GM12878 (cell line): Measurements from ENCODE around the gene PPM1N. TPM values are rescaled to one million over a fixed set of nuclear protein-coding genes. Genes with fewer than 3 reads are reported as not detected.

Experiments
- ATAC-seq: fragments of 200-7000 bp; cut with Tn5 transposase; 3 replicates; pipeline ENCODE4 v1.9.1; 2020; ENCODE audit warnings: mild to moderate bottlenecking, moderate library complexity
- BruUV-seq: library from RNA; stranded (reverse); fragments of 400-500 nt; replicated peaks from 2 replicates; lab custom pipeline; 2021; lab: Mats Ljungman, UMichigan
- CTCF ChIA-PET: fragments of 300-600 bp; sonication (Branson Sonifier 250); formaldehyde crosslinking; extraction: SDS; loops from one replicate; lab custom pipeline; 2021; ENCODE audit warnings: inconsistent platforms; lab: Yijun Ruan, JAX
- POLR2A ChIA-PET: fragments of 350-600 bp; formaldehyde crosslinking; extraction: SDS; loops from one replicate; lab custom pipeline; 2021; ENCODE audit warnings: inconsistent platforms; lab: Charles Lee
- RAD21 ChIA-PET: fragments of 300-600 bp; sonication (Branson Sonifier 250); formaldehyde crosslinking; loops from one replicate; lab custom pipeline; 2023; ENCODE audit warnings: antibody characterized with exemption; ENCODE audit not compliant: unreplicated experiment; lab: Charles Lee
- SMC1A ChIA-PET: fragments of 300-600 bp; sonication (Branson Sonifier 250); formaldehyde crosslinking; loops from one replicate; lab custom pipeline; 2023; ENCODE audit not compliant: unreplicated experiment, uncharacterized antibody; lab: Charles Lee
- DNase-seq: peaks from one replicate; pipeline ENCODE4 v3.0.0-alpha.2; 2011; ENCODE audit warnings: low read depth, low spot score
- FAIRE-seq: peaks from 3 replicates; lab custom pipeline; 2011; peaks lifted over from hg19 to GRCh38; lab: Jason Lieb, UNC
- H2AFZ ChIP-seq: 2 replicates; pipeline ENCODE4 v1.6.0; 2011; ENCODE audit warnings: low read depth, low read length, control low read depth; ENCODE audit not compliant: control insufficient read depth
- H3K27ac ChIP-seq: 2 replicates; pipeline ENCODE4 v1.5.1; 2011; ENCODE audit warnings: control low read depth; ENCODE audit not compliant: control insufficient read depth, insufficient read depth
- H3K27me3 ChIP-seq, 2 experiments: replicated peaks in 1 of 2; 2 replicates each; pipeline versions ENCODE4 v1.6.0 to v1.6.1; 2011; ENCODE audit warnings: low read length in 1 of 2; ENCODE audit not compliant: control insufficient read depth in 2 of 2, insufficient read depth in 2 of 2
- H3K36me3 ChIP-seq, 2 experiments: 2 replicates each; pipeline ENCODE4 v1.5.1; 2011; ENCODE audit warnings: low read length in 1 of 2; ENCODE audit not compliant: control insufficient read depth in 2 of 2, insufficient read depth in 2 of 2
- H3K4me1 ChIP-seq: 2 replicates; pipeline ENCODE4 v1.6.1; 2011; ENCODE audit warnings: mild to moderate bottlenecking, low read length, moderate library complexity, mixed read lengths; ENCODE audit not compliant: control insufficient read depth, insufficient read depth
- H3K4me2 ChIP-seq: 2 replicates; pipeline ENCODE4 v1.6.0; 2011; ENCODE audit warnings: control low read depth; ENCODE audit not compliant: control insufficient read depth, insufficient read depth
- H3K4me3 ChIP-seq: fragments of 200-600 bp; sonication (generic); 2 replicates; pipeline ENCODE4 v1.5.1; 2016
- H3K79me2 ChIP-seq: 2 replicates; pipeline ENCODE4 v1.6.0; 2011; ENCODE audit warnings: low read length; ENCODE audit not compliant: control insufficient read depth, insufficient read depth
- H3K9ac ChIP-seq: 2 replicates; pipeline ENCODE4 v1.8.0; 2011; ENCODE audit warnings: low read length, control low read depth, mixed read lengths; ENCODE audit not compliant: control insufficient read depth, insufficient read depth
- H3K9me3 ChIP-seq: replicated peaks from 3 replicates; pipeline ENCODE4 v1.5.1; 2011; ENCODE audit warnings: mild to moderate bottlenecking, low read length; ENCODE audit not compliant: control insufficient read depth, insufficient read depth
- H4K20me1 ChIP-seq: 2 replicates; pipeline ENCODE4 v1.6.0; 2011; ENCODE audit not compliant: control insufficient read depth, insufficient read depth
- IKZF1 ChIP-seq: fragments of 450-650 bp; conservative IDR thresholded peaks from 2 replicates; pipeline ENCODE4 v1.6.1; 2017; ENCODE audit warnings: antibody characterized with exemption, mild to moderate bottlenecking
- IRF4 ChIP-seq: IDR thresholded peaks from 2 replicates; pipeline ENCODE4 v1.6.1; 2011; ENCODE audit warnings: low read depth, low read length
- MTA2 ChIP-seq: fragments of 450-650 bp; IDR thresholded peaks from 2 replicates; pipeline ENCODE4 v1.6.1; 2016; ENCODE audit warnings: low read depth, mild to moderate bottlenecking, moderate library complexity
- NFYA ChIP-seq: IDR thresholded peaks from 2 replicates; pipeline ENCODE4 v1.6.1; 2011; ENCODE audit warnings: low read depth, mild to moderate bottlenecking, low read length, improper control_type of control experiment, borderline replicate concordance
- SP1 ChIP-seq: IDR thresholded peaks from one replicate; pipeline ENCODE4 v1.6.1; 2011; ENCODE audit warnings: low read depth, low read length
- WGBS: methylation state at CpG from one replicate; pipeline ENCODE4 v1.1.6; 2016; ENCODE audit warnings: low lambda C conversion rate; ENCODE audit not compliant: insufficient replicate concordance, insufficient coverage; ENCODE audit errors: missing lambda C conversion rate; 5-methylcytosine and 5-hydroxymethylcytosine counted together
- in situ Hi-C: fragments of 300-500 bp; cut with MboI; formaldehyde crosslinking; loops from 9 replicates; pipeline ENCODE4 v1.14.3; 2018; ENCODE audit warnings: mixed read lengths
- intact Hi-C: fragments of 100-400 bp; cut with micrococcal nuclease; formaldehyde crosslinking; loops from one replicate; pipeline ENCODE4 v1.14.2; 2022; ENCODE audit not compliant: unreplicated experiment
- polyA plus RNA-seq, 11 experiments: library from polyadenylated mRNA; depleted of rRNA in 4 of 11; unstranded in 6 of 11; stranded (reverse) in 5 of 11; fragments of >200 nt; fragmentation: Nextera tagmentation in 4 of 11; fragmentation: Illumina TruSeq in 1 of 11; extraction: Ambion mirVana in 4 of 11; extraction: Trizol in 1 of 11; gene quantifications; 1 replicate in 1 of 11; 2 replicates in 10 of 11; pipeline versions ENCODE4 v1.2.1 to v1.2.3, GENCODE V29; 2011 to 2016; ENCODE audit warnings: inconsistent platforms in 2 of 11, missing spikeins in 2 of 11, low read depth in 1 of 11
- total RNA-seq, 4 experiments: library from RNA; depleted of rRNA in 3 of 4; stranded (reverse); fragments of >200 nt in 3 of 4; fragmentation: Illumina TruSeq in 1 of 4; extraction: Trizol in 1 of 4; gene quantifications; 2 replicates each; pipeline versions ENCODE4 v1.2.1 to v1.2.3, GENCODE V29; 2013 to 2021
- TF ChIP-seq, protein P1 (sequence below): fragments of 450-650 bp; formaldehyde crosslinking; IDR thresholded peaks from 2 replicates; pipeline ENCODE4 v1.4.0; 2022; ENCODE audit warnings: mild to moderate bottlenecking, moderate library complexity
- TF ChIP-seq, protein P2 (sequence below): fragments of 450-650 bp; IDR thresholded peaks from 2 replicates; pipeline ENCODE4 v1.6.1; 2018; ENCODE audit warnings: borderline replicate concordance, mild to moderate bottlenecking; ENCODE audit not compliant: partially characterized antibody
- TF ChIP-seq, protein P3 (sequence below): fragments of 450-650 bp; IDR thresholded peaks from 2 replicates; pipeline ENCODE4 v1.6.1; 2017; ENCODE audit warnings: mild to moderate bottlenecking, low read depth, inconsistent platforms; ENCODE audit not compliant: poor library complexity, severe bottlenecking

Gene PPM1N
- total and polyA plus RNA-seq, 10 of the 15 experiments (the other 5 are each of a cell fraction or from before 2014, with no cell fraction given): 1.6 to 5.4 (median 3.7) TPM

DNA sequence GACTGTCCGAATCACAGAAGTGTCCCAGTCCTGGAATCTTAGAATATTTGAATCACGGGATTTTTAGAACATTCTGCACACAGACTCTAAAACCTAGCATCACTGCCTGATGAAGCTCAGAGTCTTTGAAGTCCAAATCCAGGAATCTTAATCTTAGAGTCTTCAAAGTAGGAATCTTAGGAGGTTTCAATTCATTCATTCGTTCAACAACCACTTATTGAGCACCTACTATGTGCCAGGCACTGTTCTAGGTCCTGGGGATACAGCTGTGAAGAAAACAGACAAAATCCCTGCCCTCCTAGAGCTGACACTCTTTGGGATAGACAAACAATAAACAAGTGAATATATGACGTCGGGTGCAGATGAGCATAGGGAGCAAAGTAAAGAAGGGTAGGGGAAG is 3.1 kb upstream of the PPM1N start:
- no peak for ATAC-seq
- Histone ChIP-seq H3K9ac (no peak overlapping the region), H3K4me3 (no peak overlapping the region), H3K79me2 (no peaks in the 10 kb centered on the region), H3K36me3 (no peaks in the 10 kb centered on the region)
- SMC1A ChIA-PET: interaction anchor here (0.8 to 2.1 kb wide), 6 partner anchors 10 to 148 kb away, joined by 3 to 8 read pairs (median 3); partner anchors contain the start of gene OPA3
- no TSS peak for BruUV-seq
- WGBS: 46% methylated on average over 5 of the region's 5 CpGs
- no peak for TF ChIP-seq MTA2
- TF ChIP-seq, protein P1, sequence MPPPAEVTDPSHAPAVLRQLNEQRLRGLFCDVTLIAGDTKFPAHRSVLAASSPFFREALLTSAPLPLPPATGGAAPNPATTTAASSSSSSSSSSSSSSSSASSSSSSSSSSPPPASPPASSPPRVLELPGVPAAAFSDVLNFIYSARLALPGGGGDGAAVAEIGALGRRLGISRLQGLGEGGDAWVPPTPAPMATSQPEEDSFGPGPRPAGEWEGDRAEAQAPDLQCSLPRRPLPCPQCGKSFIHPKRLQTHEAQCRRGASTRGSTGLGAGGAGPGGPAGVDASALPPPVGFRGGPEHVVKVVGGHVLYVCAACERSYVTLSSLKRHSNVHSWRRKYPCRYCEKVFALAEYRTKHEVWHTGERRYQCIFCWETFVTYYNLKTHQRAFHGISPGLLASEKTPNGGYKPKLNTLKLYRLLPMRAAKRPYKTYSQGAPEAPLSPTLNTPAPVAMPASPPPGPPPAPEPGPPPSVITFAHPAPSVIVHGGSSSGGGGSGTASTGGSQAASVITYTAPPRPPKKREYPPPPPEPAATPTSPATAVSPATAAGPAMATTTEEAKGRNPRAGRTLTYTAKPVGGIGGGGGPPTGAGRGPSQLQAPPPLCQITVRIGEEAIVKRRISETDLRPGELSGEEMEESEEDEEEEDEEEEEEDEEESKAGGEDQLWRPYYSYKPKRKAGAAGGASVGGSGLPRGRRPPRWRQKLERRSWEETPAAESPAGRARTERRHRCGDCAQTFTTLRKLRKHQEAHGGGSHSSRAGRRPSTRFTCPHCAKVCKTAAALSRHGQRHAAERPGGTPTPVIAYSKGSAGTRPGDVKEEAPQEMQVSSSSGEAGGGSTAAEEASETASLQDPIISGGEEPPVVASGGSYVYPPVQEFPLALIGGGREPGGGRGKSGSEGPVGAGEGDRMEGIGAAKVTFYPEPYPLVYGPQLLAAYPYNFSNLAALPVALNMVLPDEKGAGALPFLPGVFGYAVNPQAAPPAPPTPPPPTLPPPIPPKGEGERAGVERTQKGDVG (CRISPR knock-in tag): no peak
- TF ChIP-seq, protein P2, sequence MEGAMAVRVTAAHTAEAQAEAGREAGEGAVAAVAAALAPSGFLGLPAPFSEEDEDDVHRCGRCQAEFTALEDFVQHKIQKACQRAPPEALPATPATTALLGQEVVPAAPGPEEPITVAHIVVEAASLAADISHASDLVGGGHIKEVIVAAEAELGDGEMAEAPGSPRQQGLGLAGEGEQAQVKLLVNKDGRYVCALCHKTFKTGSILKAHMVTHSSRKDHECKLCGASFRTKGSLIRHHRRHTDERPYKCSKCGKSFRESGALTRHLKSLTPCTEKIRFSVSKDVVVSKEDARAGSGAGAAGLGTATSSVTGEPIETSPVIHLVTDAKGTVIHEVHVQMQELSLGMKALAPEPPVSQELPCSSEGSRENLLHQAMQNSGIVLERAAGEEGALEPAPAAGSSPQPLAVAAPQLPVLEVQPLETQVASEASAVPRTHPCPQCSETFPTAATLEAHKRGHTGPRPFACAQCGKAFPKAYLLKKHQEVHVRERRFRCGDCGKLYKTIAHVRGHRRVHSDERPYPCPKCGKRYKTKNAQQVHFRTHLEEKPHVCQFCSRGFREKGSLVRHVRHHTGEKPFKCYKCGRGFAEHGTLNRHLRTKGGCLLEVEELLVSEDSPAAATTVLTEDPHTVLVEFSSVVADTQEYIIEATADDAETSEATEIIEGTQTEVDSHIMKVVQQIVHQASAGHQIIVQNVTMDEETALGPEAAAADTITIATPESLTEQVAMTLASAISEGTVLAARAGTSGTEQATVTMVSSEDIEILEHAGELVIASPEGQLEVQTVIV: no peak
- no peak for TF ChIP-seq NFYA
- TF ChIP-seq IKZF1: no peak
- no peak for TF ChIP-seq SP1
- TF ChIP-seq IRF4: no peak
- TF ChIP-seq, protein P3, sequence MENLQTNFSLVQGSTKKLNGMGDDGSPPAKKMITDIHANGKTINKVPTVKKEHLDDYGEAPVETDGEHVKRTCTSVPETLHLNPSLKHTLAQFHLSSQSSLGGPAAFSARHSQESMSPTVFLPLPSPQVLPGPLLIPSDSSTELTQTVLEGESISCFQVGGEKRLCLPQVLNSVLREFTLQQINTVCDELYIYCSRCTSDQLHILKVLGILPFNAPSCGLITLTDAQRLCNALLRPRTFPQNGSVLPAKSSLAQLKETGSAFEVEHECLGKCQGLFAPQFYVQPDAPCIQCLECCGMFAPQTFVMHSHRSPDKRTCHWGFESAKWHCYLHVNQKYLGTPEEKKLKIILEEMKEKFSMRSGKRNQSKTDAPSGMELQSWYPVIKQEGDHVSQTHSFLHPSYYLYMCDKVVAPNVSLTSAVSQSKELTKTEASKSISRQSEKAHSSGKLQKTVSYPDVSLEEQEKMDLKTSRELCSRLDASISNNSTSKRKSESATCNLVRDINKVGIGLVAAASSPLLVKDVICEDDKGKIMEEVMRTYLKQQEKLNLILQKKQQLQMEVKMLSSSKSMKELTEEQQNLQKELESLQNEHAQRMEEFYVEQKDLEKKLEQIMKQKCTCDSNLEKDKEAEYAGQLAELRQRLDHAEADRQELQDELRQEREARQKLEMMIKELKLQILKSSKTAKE: no peak
- TF ChIP-seq, all 136 proteins: peak for 0
- Histone ChIP-seq H4K20me1 (peaks cover 6% of the 10 kb centered on the region; the same call in 1 of the 2 replicates), H3K4me2 (no peak overlapping the region), H3K27me3 (peaks cover 0 to 9% of the 10 kb centered on the region in 2 experiments; a peak in 3 of 4 replicates), H2AFZ (no peak overlapping the region), H3K9me3 (no peaks in the 10 kb centered on the region; the same call in 2 of the 3 replicates), H3K27ac (no peak overlapping the region), H3K4me1 (peaks cover 22% of the 10 kb centered on the region)
- ChIA-PET CTCF (interaction anchor here (0.7 to 6.6 kb wide), 9 partner anchors 9 to 149 kb away, joined by 3 to 65 read pairs (median 4); partner anchors contain the start of gene PPP1R13L), RAD21 (interaction anchor here (0.9 to 1.9 kb wide), 5 partner anchors 10 to 174 kb away, joined by 3 to 9 read pairs (median 4); no protein-coding TSS in a partner anchor), POLR2A (interaction anchor here (0.8 to 1.6 kb wide), 2 partner anchors 151 to 172 kb away, joined by 3 read pairs; no protein-coding TSS in a partner anchor)
- DNase-seq (no peak), FAIRE-seq (no peak)
- in situ Hi-C loops: no loop called here
- intact Hi-C loops: loop anchor here (5.0 kb wide), 1 partner anchor 77 kb away; no protein-coding TSS in a partner anchor
